Measurements from ENCODE around the gene LAMP5.

Gene LAMP5

GRCh38 chr20:9482180-9482579 is 32.2 kb upstream of the LAMP5 start:
- peaks cover 61% of the 10 kb centered on the region for H3K27me3 ChIP-seq (ENCODE audit: low read depth, low read length)
- no peaks in the 10 kb centered on the region for H4K20me1 ChIP-seq (ENCODE audit: insufficient read depth, low read length)
- no peaks in the 10 kb centered on the region for H3K36me3 ChIP-seq (replicated peaks; ENCODE audit: low read depth, low read length)
- H3K9ac ChIP-seq (ENCODE audit: low read length): no peak overlapping the region
- no peak overlapping the region for H3K27ac ChIP-seq (ENCODE audit: low read length)
- TF ChIP-seq, protein P1, sequence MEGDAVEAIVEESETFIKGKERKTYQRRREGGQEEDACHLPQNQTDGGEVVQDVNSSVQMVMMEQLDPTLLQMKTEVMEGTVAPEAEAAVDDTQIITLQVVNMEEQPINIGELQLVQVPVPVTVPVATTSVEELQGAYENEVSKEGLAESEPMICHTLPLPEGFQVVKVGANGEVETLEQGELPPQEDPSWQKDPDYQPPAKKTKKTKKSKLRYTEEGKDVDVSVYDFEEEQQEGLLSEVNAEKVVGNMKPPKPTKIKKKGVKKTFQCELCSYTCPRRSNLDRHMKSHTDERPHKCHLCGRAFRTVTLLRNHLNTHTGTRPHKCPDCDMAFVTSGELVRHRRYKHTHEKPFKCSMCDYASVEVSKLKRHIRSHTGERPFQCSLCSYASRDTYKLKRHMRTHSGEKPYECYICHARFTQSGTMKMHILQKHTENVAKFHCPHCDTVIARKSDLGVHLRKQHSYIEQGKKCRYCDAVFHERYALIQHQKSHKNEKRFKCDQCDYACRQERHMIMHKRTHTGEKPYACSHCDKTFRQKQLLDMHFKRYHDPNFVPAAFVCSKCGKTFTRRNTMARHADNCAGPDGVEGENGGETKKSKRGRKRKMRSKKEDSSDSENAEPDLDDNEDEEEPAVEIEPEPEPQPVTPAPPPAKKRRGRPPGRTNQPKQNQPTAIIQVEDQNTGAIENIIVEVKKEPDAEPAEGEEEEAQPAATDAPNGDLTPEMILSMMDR (IDR thresholded peaks at IDR 0.05; ENCODE audit: low read depth, low read length): no peak
- TF ChIP-seq EZH2phosphoT487 (IDR thresholded peaks at IDR 0.05; ENCODE audit: low read depth): no peak
- H3K4me1 ChIP-seq (ENCODE audit: low read length): peaks cover 12% of the 10 kb centered on the region
- H2AFZ ChIP-seq (ENCODE audit: low read depth, low read length): no peak overlapping the region
- H3K79me2 ChIP-seq (ENCODE audit: low read length): no peaks in the 10 kb centered on the region
- H3K9me3 ChIP-seq (ENCODE audit: insufficient read depth, low read length): no peaks in the 10 kb centered on the region
- 0 out of 2 replicates have a peak overlapping the region, but pooled peaks have one; percentile 2 for H3K4me2 ChIP-seq (ENCODE audit: low read length)
- no peak overlapping the region for H3K4me3 ChIP-seq (ENCODE audit: low read length)

DNA sequence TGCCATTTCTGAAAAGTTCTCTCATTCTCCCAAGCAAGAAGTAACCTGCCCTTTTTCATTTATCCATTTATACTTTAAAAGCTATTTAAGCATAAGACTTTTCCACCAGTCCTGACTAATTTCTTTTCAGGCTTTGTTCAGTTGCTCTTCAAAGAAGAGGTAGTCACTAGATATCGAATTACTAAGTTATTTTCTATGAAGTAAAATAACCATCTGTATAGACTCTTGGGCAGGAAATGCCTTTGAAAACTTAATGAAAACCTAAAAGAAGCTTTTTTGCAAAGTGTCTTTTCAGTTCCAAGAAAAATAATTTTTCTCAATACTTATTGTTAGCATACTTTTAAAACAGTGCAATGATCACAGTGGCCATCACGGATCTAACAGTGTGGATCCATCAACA is 31.3 kb upstream of the LAMP5 start:
- H3K27me3 ChIP-seq (ENCODE audit: low read depth, low read length): peaks cover 53% of the 10 kb centered on the region
- no peak overlapping the region for H3K9ac ChIP-seq (ENCODE audit: low read length)
- no peaks in the 10 kb centered on the region for H3K36me3 ChIP-seq (replicated peaks; ENCODE audit: low read depth, low read length)
- no peak overlapping the region for H2AFZ ChIP-seq (ENCODE audit: low read depth, low read length)
- no peak overlapping the region for H3K4me2 ChIP-seq (ENCODE audit: low read length)
- no peaks in the 10 kb centered on the region for H3K9me3 ChIP-seq (ENCODE audit: insufficient read depth, low read length)
- no peak overlapping the region for H3K4me3 ChIP-seq (ENCODE audit: low read length)
- H3K4me1 ChIP-seq (ENCODE audit: low read length): peaks cover 12% of the 10 kb centered on the region
- H3K27ac ChIP-seq (ENCODE audit: low read length): no peak overlapping the region
- TF ChIP-seq EZH2phosphoT487 (IDR thresholded peaks at IDR 0.05; ENCODE audit: low read depth): no peak
- TF ChIP-seq, protein P1 (IDR thresholded peaks at IDR 0.05; ENCODE audit: low read depth, low read length): no peak
- no peaks in the 10 kb centered on the region for H3K79me2 ChIP-seq (ENCODE audit: low read length)
- H4K20me1 ChIP-seq (ENCODE audit: insufficient read depth, low read length): no peaks in the 10 kb centered on the region

DNA sequence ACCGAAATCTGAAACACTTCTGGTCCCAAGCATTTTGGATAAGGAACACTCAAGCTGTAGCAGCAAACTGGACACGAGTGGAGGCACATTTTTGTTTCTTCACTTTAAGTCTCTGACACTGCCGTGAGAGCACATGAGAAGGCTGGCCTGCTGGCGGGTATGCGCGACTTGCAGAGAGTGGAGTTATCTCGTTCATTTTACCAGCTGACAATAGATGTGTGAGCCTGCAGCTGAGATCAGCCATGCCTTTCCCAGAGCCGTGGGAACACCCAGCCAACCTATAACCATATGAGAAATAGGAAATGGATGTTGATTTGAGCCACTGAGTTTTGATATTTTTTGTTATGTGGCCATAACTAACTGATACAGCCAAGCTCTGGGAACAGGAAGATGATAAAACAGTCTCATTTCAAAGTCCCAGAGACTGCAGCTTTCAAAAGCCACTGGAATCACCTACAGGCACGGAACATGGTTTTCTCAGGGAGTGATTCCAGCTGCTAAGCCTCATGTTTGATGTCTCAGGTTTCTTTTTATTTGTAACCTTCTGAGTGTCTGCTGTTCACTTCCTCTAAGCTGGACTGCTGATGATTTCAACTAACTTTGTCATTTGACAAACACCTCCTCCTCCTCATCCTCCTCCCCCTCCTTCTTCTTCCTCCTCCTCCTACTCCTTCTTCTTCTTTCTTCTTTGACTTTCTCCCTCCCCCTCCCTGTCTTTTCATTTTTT is 28.6 kb upstream of the LAMP5 start:
- H3K9me3 ChIP-seq (ENCODE audit: insufficient read depth, low read length): no peaks in the 10 kb centered on the region; the same call in 1 of the 2 replicates
- H3K4me3 ChIP-seq (ENCODE audit: low read length): no peak overlapping the region
- H4K20me1 ChIP-seq (ENCODE audit: insufficient read depth, low read length): no peaks in the 10 kb centered on the region
- peaks cover 51% of the 10 kb centered on the region for H3K27me3 ChIP-seq (ENCODE audit: low read depth, low read length)
- peaks cover 16% of the 10 kb centered on the region for H3K4me1 ChIP-seq (ENCODE audit: low read length)
- TF ChIP-seq EZH2phosphoT487 (IDR thresholded peaks at IDR 0.05; ENCODE audit: low read depth): no peak
- TF ChIP-seq, protein P1 (IDR thresholded peaks at IDR 0.05; ENCODE audit: low read depth, low read length): no peak
- H3K27ac ChIP-seq (ENCODE audit: low read length): no peak overlapping the region
- H3K4me2 ChIP-seq (ENCODE audit: low read length): no peak overlapping the region
- no peak overlapping the region for H2AFZ ChIP-seq (ENCODE audit: low read depth, low read length)
- no peaks in the 10 kb centered on the region for H3K36me3 ChIP-seq (replicated peaks; ENCODE audit: low read depth, low read length)
- no peak overlapping the region for H3K9ac ChIP-seq (ENCODE audit: low read length)
- no peaks in the 10 kb centered on the region for H3K79me2 ChIP-seq (ENCODE audit: low read length)

DNA sequence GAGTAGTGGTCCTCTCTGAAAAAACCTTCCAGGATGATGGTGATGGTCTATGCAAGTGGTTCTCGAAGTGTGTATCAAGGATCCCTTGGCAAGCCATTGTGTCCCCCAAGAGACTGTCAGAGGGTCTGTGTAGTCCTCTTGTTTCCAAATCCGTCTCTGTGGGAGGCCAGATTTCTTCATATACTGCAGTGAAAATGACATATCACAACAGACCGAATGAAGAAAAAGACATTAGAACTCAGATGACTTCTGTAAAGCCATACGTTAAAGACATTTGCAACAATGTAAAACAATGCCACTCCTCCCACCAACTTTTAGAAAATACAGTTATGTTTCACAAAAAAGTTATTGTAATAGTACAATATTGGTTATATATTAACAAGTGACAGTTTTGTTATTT is 27.2 kb upstream of the LAMP5 start:
- no peak overlapping the region for H3K4me3 ChIP-seq (ENCODE audit: low read length)
- H3K9ac ChIP-seq (ENCODE audit: low read length): no peak overlapping the region
- no peak overlapping the region for H2AFZ ChIP-seq (ENCODE audit: low read depth, low read length)
- H3K9me3 ChIP-seq (ENCODE audit: insufficient read depth, low read length): no peaks in the 10 kb centered on the region; the same call in 1 of the 2 replicates
- H3K4me2 ChIP-seq (ENCODE audit: low read length): no peak overlapping the region
- TF ChIP-seq EZH2phosphoT487 (IDR thresholded peaks at IDR 0.05; ENCODE audit: low read depth): no peak
- TF ChIP-seq, protein P1 (IDR thresholded peaks at IDR 0.05; ENCODE audit: low read depth, low read length): no peak
- peaks cover 41% of the 10 kb centered on the region for H3K27me3 ChIP-seq (ENCODE audit: low read depth, low read length)
- no peaks in the 10 kb centered on the region for H4K20me1 ChIP-seq (ENCODE audit: insufficient read depth, low read length)
- no peak overlapping the region for H3K27ac ChIP-seq (ENCODE audit: low read length)
- peaks cover 11% of the 10 kb centered on the region for H3K4me1 ChIP-seq (ENCODE audit: low read length)
- H3K79me2 ChIP-seq (ENCODE audit: low read length): no peaks in the 10 kb centered on the region
- H3K36me3 ChIP-seq (replicated peaks; ENCODE audit: low read depth, low read length): no peaks in the 10 kb centered on the region

All from OCI-LY3 (cell line).